GM03348 (cell line): ENCODE results near the gene TMEM61.
"Not testable (repeated sequence)": the region's sequence is repeated elsewhere in the genome, so short reads cannot be mapped to it uniquely, and the experiment has no call there.

Experiments used
- DNase-seq: peaks from one replicate; pipeline ENCODE4 v3.0.0; 2012; ENCODE audit warnings: low spot score

TMEM61 gene

DNA sequence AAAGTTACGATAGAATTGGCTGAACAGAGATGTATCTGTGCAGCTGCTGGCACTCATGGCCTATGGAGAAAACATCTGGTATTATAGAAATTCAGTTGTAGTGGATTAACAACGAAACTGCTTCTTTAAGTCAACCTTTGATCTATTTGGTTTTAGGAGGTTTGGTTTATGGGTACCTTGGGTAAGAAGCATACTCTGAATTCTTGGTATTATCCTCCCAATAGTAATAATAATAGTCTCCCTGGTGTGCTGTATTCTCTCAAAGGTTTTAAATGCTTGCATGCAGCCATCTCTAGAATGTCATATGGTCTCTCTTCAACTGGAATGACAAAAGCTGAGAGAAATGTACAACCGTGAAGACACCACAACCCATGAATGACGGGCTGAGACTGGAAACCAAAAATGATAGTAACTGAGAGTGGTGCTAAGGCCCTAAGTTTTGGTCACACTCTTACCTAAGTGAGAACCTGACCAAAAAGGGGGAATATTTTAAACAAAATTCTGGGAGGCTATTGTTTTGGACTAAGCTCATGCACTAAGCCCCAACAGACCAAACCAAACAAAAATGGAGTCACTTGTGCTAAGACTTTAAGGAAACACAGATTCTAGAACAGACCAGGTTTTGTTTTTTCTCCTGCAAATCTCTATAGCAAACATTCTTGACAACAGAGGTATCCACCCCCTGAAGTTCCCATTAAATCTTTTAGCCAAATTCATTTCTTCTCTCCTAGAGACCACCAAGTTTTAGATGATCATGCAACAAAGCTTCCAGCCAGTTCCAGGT, 17.6 kb upstream of the TMEM61 start:
- no peak for DNase-seq

DNA sequence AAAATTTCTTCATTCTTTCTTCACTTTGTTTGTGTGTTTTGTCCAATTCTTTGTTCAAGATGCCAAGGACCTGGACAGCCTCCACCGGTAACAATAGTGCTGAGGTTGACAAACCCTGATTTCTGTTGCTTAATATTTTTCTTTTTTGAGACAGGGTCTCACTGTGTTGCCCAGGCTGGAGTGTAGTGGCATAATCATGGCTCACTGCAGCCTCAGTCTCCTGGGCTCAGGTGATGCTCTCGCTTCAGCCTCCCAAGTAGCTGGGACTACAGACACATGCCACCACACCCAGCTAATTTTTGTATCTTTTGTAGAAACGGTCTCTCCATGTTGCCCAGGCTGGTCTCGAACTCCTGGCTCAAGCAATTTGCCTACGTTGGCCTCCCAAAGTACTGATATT, 16.6 kb upstream of the TMEM61 start:
- not testable (repeated sequence) for DNase-seq

- DNase-seq: no peak
Measured at GRCh38 chr1:54965624-54966340, 14.6 kb upstream of the TMEM61 start.

- no peak for DNase-seq
Measured at GRCh38 chr1:54967372-54967771, 13.1 kb upstream of the TMEM61 start.

DNA sequence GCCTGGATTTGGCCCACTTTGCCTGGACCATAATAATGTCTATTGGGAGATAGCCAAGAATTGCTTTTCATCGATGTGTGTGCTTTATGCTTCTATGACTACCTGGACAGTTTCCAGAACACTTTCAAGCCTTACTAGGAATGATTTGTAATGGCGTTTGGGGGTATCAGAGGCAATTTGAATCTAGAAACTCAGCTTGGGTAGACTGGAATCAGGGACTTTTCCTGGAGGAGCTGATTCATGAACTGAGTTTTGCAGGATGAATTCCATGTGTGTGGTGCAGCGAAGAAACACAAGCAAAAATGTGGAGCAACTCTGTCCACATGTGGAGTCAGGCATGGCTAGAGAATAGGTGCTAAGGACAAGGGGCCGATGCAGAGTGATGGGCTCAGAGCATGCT, 11.9 kb upstream of the TMEM61 start:
- no peak for DNase-seq

GRCh38 chr1:54969879-54970278, 10.5 kb upstream of the TMEM61 start:
- DNase-seq: no peak

- no peak for DNase-seq
Measured at GRCh38 chr1:54970901-54971300, 9.5 kb upstream of the TMEM61 start.

- DNase-seq: no peak
Measured at GRCh38 chr1:54971317-54971791, 9.1 kb upstream of the TMEM61 start.

DNA sequence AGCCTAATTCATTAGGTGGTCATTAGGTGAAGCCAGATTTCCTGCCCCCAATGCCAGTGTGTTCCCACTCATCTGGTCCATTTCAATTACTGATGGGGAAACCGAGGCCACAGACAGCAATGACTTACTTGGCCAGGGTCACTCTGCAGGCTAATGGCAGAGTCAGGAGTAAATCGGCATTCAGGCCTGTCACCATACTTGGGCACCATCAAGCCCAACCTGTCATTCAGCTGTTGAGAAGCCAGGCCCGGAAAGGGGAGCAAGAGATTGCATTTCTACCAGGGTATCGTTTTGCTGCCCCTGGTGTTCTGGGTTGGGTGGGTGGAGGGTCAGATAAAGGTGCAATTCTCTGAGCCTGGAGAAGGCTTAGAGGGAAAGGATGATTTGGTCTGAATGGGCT, 8.0 kb upstream of the TMEM61 start:
- no peak for DNase-seq

DNA sequence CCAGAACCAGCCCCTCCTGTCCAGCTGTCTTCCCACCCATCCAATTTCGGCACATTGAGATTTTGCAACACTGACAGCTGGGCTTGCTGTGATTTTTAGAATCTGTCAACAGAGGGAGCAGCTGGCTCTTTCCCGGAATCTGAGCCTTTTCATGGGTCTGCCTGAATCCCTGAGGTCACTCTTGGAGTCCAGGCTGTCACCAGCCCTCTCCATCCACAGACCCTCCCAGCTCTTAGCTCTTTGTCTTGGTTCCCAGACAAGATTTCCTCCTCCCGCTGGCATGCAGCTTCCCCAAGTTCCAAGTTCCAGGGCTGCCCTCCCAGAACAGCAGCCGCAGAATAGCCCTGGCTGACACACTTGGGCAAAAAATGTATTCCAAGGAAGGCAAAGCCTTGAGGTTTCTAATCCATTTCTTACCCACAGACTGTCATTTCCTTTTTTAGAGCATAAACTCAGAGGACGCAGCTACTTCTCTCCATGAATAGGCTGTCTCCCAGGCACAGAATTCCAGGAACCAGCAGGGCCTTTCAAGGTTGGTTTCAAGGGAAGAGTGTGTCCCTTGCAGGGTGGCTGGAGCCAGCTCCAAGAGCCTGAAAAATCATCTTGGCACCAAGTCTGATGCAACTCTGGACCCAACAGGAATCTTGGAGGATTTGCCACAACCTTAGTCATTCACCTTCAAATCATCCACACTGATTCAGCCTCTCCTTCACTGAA, 7.1 kb upstream of the TMEM61 start:
- DNase-seq: peak; percentile 77

- DNase-seq: no peak
Measured at GRCh38 chr1:54975356-54976108, 4.9 kb upstream of the TMEM61 start.

DNA sequence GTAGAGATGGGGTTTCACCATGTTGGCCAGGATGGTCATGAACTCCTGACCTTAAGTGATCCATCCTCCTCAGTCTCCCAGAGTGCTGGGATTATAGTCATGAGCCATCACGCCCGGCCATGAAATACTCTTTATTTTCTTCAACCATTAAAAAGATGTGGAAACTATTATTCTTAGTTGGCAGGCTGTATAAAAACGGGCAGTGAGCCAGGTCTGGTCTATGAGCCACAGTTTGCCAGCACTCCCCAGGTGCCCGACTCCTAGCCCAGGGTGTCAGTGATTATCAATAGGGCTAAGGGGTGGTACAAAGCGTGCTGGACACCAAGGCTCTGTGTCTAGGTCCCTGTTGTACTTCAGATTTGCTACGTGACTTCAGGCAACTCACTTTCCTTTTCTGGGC, 3.7 kb upstream of the TMEM61 start:
- no peak for DNase-seq

DNA sequence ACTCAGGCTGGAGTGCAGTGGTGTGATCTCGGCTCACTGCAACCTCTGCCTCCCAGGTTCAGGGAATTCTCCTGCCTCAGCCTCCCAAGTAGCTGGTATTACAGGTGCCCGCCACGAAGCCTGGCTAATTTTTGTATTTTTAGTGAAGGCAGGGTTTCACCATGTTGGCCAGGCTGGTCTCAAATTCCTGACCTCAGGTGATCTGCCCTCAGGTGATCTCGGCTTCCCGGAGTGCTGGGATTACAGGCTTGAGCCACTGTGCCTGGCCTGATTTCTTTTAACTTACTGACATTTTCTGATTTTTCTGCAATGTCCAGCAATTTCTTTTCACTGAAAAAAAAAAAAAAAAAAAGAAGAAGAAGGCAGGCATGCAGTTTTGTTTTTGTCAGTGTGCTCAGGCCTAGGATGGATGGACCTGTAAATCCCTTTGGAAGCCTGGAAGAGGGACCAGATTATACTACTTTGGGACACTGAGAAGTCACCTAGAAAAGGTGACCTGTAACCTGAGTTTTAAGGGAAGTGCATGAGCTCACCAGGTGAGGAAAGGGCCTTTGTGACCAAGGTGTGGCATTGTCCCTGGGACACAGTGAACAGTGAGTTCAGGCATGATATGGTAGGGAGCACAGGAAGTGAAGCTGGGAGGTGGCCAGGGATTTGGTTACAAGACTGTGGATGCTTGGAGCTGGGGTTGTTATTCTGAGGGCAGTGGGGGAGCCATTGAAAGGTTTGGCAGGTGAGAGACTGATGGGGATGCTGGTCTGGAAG, 2.7 kb upstream of the TMEM61 start:
- no peak for DNase-seq

DNA sequence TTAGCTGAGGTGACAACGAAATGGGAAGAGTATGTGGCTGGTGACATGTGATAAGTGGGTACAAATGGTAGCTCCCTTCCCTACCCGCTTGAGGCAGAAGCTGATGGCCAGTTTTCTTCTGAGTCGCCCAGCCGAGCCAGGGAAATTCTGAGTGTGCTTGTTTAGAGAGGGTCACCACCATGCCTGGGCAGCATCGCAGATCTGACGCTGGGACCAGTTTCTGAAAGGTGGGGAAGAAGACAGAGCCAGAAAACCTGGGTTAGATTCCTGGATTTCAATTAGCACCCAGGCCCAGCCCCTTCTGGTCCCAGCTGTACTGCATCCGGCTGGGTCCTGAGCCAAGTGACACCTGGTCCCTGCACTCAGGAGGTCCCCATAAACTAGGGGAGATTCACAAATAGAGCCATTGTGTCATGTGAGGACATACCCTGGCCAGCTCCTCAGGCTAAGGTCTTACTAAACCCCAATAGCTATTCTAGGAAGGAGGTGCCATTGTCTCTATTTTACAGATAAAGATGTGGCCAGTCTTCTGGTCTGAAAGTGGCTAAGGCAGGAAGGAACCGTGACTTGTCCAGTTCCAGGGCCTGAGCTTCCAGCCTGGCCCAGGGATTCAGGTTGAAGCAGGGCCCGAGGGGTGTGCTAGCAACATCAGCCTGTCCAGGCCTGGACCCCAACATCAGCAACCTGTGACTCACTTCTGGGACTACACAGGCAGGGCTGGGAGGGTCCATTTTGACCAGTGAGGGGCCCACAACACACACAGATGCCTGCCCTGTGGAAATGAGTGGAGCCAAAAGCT, 1.7 kb upstream of the TMEM61 start:
- no peak for DNase-seq

GRCh38 chr1:54979327-54979891, 1.0 kb upstream of the TMEM61 start:
- no peak for DNase-seq

DNA sequence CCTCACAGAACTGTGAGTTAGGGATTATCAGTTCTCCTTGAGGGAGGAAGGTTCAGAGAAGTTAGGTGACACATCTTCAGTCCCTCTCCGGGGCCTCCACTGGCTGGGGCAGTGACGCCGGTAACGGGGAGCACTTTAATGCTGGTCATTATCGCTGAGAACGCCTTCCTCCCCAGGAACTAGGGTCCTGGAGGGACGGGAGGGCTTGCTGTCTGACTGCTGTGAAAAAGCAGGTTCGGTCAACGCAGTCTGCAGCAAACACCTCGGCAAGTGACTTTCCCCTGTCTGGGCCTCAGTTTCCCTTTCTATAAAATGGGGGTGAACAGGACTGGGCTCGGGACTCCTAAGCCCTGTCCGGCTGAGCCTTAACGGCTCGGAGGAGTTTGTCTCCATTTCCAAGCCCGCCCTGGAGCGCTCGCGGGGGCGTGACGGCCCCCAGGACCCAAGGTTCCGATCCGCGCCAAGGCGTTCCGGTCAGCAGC, 341 bp upstream of the TMEM61 start:
- DNase-seq: no peak

- no peak for DNase-seq
Measured at GRCh38 chr1:54981466-54981865, 1.0 kb downstream of the TMEM61 start.

GRCh38 chr1:54982739-54983138, 2.3 kb downstream of the TMEM61 start:
- DNase-seq: no peak

DNA sequence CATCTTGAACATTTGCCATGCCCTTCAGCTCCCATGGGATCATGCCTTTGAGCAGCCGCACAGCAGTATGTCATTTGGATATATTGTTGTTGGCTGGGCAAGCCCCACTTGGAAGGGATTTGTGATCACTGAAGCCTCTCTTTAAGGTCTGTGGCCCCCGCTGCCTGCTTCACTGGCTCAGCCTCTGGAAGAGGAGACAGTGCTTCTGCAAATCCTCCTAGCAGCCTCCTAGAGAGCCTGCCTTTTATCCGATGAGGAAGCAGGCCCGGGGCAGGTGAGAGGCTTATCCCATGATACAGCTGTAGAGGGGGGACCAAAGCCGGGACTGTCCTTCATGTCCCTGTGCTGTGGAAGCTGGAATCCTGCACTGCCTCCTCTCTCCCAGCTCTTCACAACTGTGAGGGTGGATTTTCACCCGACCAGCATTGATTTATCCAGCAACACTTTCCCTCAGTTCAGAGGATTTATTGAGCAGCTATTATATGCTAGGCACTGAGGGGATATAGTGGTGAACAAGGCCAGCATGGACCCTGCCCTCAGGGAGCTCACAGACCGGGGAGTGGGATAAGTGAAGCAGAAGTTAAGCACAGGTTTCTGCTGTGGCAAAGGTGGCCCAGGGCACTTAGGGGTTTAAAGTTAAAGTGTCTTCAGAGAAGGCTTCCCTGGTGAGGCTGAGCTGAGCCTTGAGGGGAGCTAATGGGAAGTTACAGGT, 3.9 kb downstream of the TMEM61 start:
- DNase-seq: no peak
